Upper lobe of left lung (tissue), 6 donors: ENCODE results near the gene DLGAP4. TPM values are rescaled to one million over a fixed set of nuclear protein-coding genes. Genes with fewer than 3 reads are reported as not detected.

Source experiments
- ATAC-seq, 2 donors: fragments of 200-7000 bp; cut with Tn5 transposase; one replicate each; pipeline ENCODE4 v1.9.1; 2022; ENCODE audit warnings: mild to moderate bottlenecking in 2 of 2, moderate library complexity in 2 of 2; ENCODE audit not compliant: low FRiP score in 2 of 2
- DNase-seq, 2 donors: peaks; one replicate each; pipeline ENCODE4 v3.0.0-alpha.2; 2019 to 2020
- H3K27ac ChIP-seq, 4 donors: fragments of 200-600 bp; sonication (generic); one replicate each; pipeline ENCODE4 v1.5.1; 2016 to 2019
- H3K27me3 ChIP-seq, 4 donors: fragments of 200-600 bp; sonication (generic); one replicate each; pipeline ENCODE4 v1.5.1; 2017 to 2019
- H3K36me3 ChIP-seq, 4 donors: fragments of 200-600 bp; sonication (generic); one replicate each; pipeline ENCODE4 v1.5.1; 2016 to 2019
- H3K4me1 ChIP-seq, 4 donors: fragments of 200-600 bp; sonication (generic); one replicate each; pipeline ENCODE4 v1.5.1; 2018 to 2019
- H3K4me3 ChIP-seq, 4 donors: fragments of 200-600 bp; sonication (generic); one replicate each; pipeline ENCODE4 v1.5.1; 2017 to 2019; ENCODE audit warnings: mild to moderate bottlenecking in 2 of 4, moderate library complexity in 1 of 4
- H3K9me3 ChIP-seq, 4 donors: fragments of 200-600 bp; sonication (generic); one replicate each; pipeline ENCODE4 v1.5.1; 2018 to 2019
- CTCF ChIP-seq, 6 experiments: fragments of 450-650 bp in 4 of 6; fragments of 200-600 bp in 2 of 6; sonication (generic) in 2 of 6; IDR thresholded peaks; one replicate each; pipeline ENCODE4 v1.5.1; 2016 to 2019; ENCODE audit warnings: antibody characterized with exemption in 6 of 6
- EP300 ChIP-seq, 4 donors: sonication (generic); formaldehyde crosslinking; IDR thresholded peaks; one replicate each; pipeline ENCODE4 v1.5.1; 2017; ENCODE audit warnings: antibody characterized with exemption in 4 of 4, control low read depth in 2 of 4
- POLR2A ChIP-seq, 4 donors: fragments of 450-650 bp; IDR thresholded peaks; one replicate each; pipeline ENCODE4 v1.5.1; 2016 to 2017; ENCODE audit warnings: antibody characterized with exemption in 4 of 4, mild to moderate bottlenecking in 2 of 4
- POLR2AphosphoS5 ChIP-seq, 2 donors: sonication (generic); formaldehyde crosslinking; IDR thresholded peaks; one replicate each; pipeline ENCODE4 v1.5.1; 2017; ENCODE audit warnings: antibody characterized with exemption in 2 of 2
- WGBS, 2 donors: methylation state at CpG; one replicate each; pipeline ENCODE4 v1.1.5; 2017 to 2018; 5-methylcytosine and 5-hydroxymethylcytosine counted together
- total RNA-seq, 6 donors: library from RNA; depleted of rRNA in 4 of 6; stranded (reverse); fragments of >200 nt in 4 of 6; gene quantifications; one replicate each; pipeline versions ENCODE4 v1.1.0 to v1.2.1, GENCODE V29; 2016 to 2021
- donor health status: DM: no; HTN: no; CAD: no; lungs with moderate emphysema.
- donor health status: DM: no; HTN: yes; CAD: no; lungs with severe emphysema.

The DLGAP4 gene
- total RNA-seq, 6 donors from 2014 or later: 31.5 to 92.0 (median 49.9) TPM

GRCh38 chr20:36261389-36262105 is 44.6 kb upstream of the DLGAP4 start:
- TF ChIP-seq EP300 (IDR thresholded peaks at IDR 0.05): no peak
- TF ChIP-seq POLR2AphosphoS5 (IDR thresholded peaks at IDR 0.05): no peak
- TF ChIP-seq CTCF (IDR thresholded peaks at IDR 0.05): no peak
- TF ChIP-seq POLR2A (IDR thresholded peaks at IDR 0.05): no peak
- WGBS, 2 donors: 78 to 86% methylated on average over 11 to 12 of the region's 12 CpGs
- no peak for ATAC-seq
- Histone ChIP-seq H3K9me3 (no peaks in the 10 kb centered on the region), H3K4me3 (no peak overlapping the region), H3K27me3 (no peaks in the 10 kb centered on the region), H3K4me1 (no peaks in the 10 kb centered on the region), H3K36me3 (peaks cover 4 to 11% (median 7%) of the 10 kb centered on the region in 4 donors), H3K27ac (no peak overlapping the region)
- DNase-seq: no peak

GRCh38 chr20:36262440-36262839 is 43.7 kb upstream of the DLGAP4 start:
- Histone ChIP-seq H3K9me3 (no peaks in the 10 kb centered on the region), H3K27ac (no peak overlapping the region), H3K27me3 (no peaks in the 10 kb centered on the region), H3K4me3 (no peak overlapping the region), H3K4me1 (no peaks in the 10 kb centered on the region), H3K36me3 (peaks cover 0 to 3% (median 0%) of the 10 kb centered on the region in 4 donors)
- DNase-seq: no peak
- WGBS, 2 donors: 84 to 86% methylated on average over 5 to 12 of the region's 12 CpGs
- TF ChIP-seq POLR2AphosphoS5 (IDR thresholded peaks at IDR 0.05) (no peak), EP300 (IDR thresholded peaks at IDR 0.05) (no peak), POLR2A (IDR thresholded peaks at IDR 0.05) (no peak), CTCF (IDR thresholded peaks at IDR 0.05) (no peak)
- ATAC-seq: no peak

GRCh38 chr20:36264426-36265246 is 41.5 kb upstream of the DLGAP4 start:
- TF ChIP-seq POLR2A (IDR thresholded peaks at IDR 0.05) (no peak), EP300 (IDR thresholded peaks at IDR 0.05) (no peak), CTCF (IDR thresholded peaks at IDR 0.05) (no peak), POLR2AphosphoS5 (IDR thresholded peaks at IDR 0.05) (no peak)
- Histone ChIP-seq H3K27me3 (no peaks in the 10 kb centered on the region), H3K27ac (no peak overlapping the region), H3K9me3 (no peaks in the 10 kb centered on the region), H3K4me3 (no peak overlapping the region), H3K4me1 (no peaks in the 10 kb centered on the region), H3K36me3 (no peaks in the 10 kb centered on the region)
- 88 to 93% methylated on average over 20 of the region's 20 CpGs for WGBS, 2 donors
- DNase-seq: no peak
- ATAC-seq: no peak

GRCh38 chr20:36266189-36266588 is 40.0 kb upstream of the DLGAP4 start:
- Histone ChIP-seq H3K27me3 (no peaks in the 10 kb centered on the region), H3K4me3 (no peak overlapping the region), H3K4me1 (no peaks in the 10 kb centered on the region), H3K27ac (no peak overlapping the region), H3K36me3 (no peaks in the 10 kb centered on the region), H3K9me3 (no peaks in the 10 kb centered on the region)
- DNase-seq: no peak
- no peak for ATAC-seq
- TF ChIP-seq POLR2AphosphoS5 (IDR thresholded peaks at IDR 0.05) (no peak), EP300 (IDR thresholded peaks at IDR 0.05) (no peak), POLR2A (IDR thresholded peaks at IDR 0.05) (no peak), CTCF (IDR thresholded peaks at IDR 0.05) (no peak)
- 91 to 94% methylated on average over 4 to 5 of the region's 6 CpGs for WGBS, 2 donors
